ENCODE results near the gene DCC. TPM values are rescaled to one million over a fixed set of nuclear protein-coding genes. Genes with fewer than 3 reads are reported as not detected.

The DCC gene
- polyA plus RNA-seq, 1 of the 3 experiments (the other 2 are of a cell fraction): 0.20 TPM

GRCh38 chr18:52341103-52341432, 1.1 kb downstream of the DCC start:
- TF ChIP-seq NFIC (IDR thresholded peaks at IDR 0.05; ENCODE audit: borderline replicate concordance) (no peak), POLR2AphosphoS5 (IDR thresholded peaks at IDR 0.05; ENCODE audit: low read depth, low read length) (no peak), ELF1 (IDR thresholded peaks at IDR 0.05) (no peak), YY1 (IDR thresholded peaks at IDR 0.05; ENCODE audit: low read depth) (no peak), RAD21 (IDR thresholded peaks at IDR 0.05; ENCODE audit: low read length) (no peak), RXRA (IDR thresholded peaks at IDR 0.05; ENCODE audit: borderline replicate concordance, low read depth) (no peak), RCOR1 (IDR thresholded peaks at IDR 0.05; ENCODE audit: low read length) (no peak), MAX (IDR thresholded peaks at IDR 0.05; ENCODE audit: low read depth) (no peak), USF2 (IDR thresholded peaks at IDR 0.05; ENCODE audit: borderline replicate concordance, low read depth, low read length) (no peak)
- Histone ChIP-seq H3K4me1 (ENCODE audit: control insufficient read depth in 1 of 2, insufficient read depth in 2 of 2, low read depth in 1 of 2, low read length in 1 of 2) (peaks cover 0 to 20% of the 10 kb centered on the region in 2 experiments; a peak in 1 of 4 replicates), H3K4me2 (peak overlapping the region; percentile 76), H3K79me2 (ENCODE audit: insufficient read depth) (no peaks in the 10 kb centered on the region), H2AFZ (ENCODE audit: low read depth) (no peak overlapping the region), H3K36me3 (replicated peaks in 1 of 2; ENCODE audit: control insufficient read depth in 1 of 2, insufficient read depth in 2 of 2, low read length in 1 of 2) (no peaks in the 10 kb centered on the region), H3K9ac (no peak overlapping the region), H3K9me3 (no peaks in the 10 kb centered on the region), H4K20me1 (ENCODE audit: insufficient read depth) (no peaks in the 10 kb centered on the region), H3K4me3 (ENCODE audit: low read depth in 2 of 2, low read length in 1 of 2) (peak overlapping the region in 1 of 2 experiments; percentile 64; a peak in 3 of 4 replicates), H3K27me3 (ENCODE audit: insufficient read depth) (peaks cover 19% of the 10 kb centered on the region; the same call in 1 of the 2 replicates), H3F3A (replicated peaks; ENCODE audit: insufficient read depth) (peaks cover 7% of the 10 kb centered on the region), H3K27ac (ENCODE audit: low read depth in 2 of 2, low read length in 1 of 2) (no peak overlapping the region), H3K9me2 (no peaks in the 10 kb centered on the region)
- ChIA-PET POLR2A (no interaction called here), CTCF (interaction anchor here (0.7 to 2.2 kb wide), 8 partner anchors 11 to 1231 kb away, joined by 3 to 17 read pairs (median 3); no protein-coding TSS in a partner anchor)
- no peak for DNase-seq
- WGBS (ENCODE audit: low lambda C conversion rate): 15% methylated on average over 7 of the region's 7 CpGs

- Histone ChIP-seq H4K20me1 (ENCODE audit: insufficient read depth) (no peaks in the 10 kb centered on the region), H3K4me2 (peak overlapping the region; percentile 76), H3K27me3 (ENCODE audit: insufficient read depth) (peaks cover 19% of the 10 kb centered on the region; the same call in 1 of the 2 replicates), H3K9me2 (no peaks in the 10 kb centered on the region), H3K27ac (ENCODE audit: low read depth in 2 of 2, low read length in 1 of 2) (no peak overlapping the region), H3K9me3 (no peaks in the 10 kb centered on the region), H3K9ac (no peak overlapping the region), H3K79me2 (ENCODE audit: insufficient read depth) (no peaks in the 10 kb centered on the region), H3K4me1 (ENCODE audit: control insufficient read depth in 1 of 2, insufficient read depth in 2 of 2, low read depth in 1 of 2, low read length in 1 of 2) (peaks cover 0 to 20% of the 10 kb centered on the region in 2 experiments; a peak in 2 of 4 replicates), H3K36me3 (replicated peaks in 1 of 2; ENCODE audit: control insufficient read depth in 1 of 2, insufficient read depth in 2 of 2, low read length in 1 of 2) (no peaks in the 10 kb centered on the region), H3F3A (replicated peaks; ENCODE audit: insufficient read depth) (peaks cover 7% of the 10 kb centered on the region), H3K4me3 (ENCODE audit: low read depth in 2 of 2, low read length in 1 of 2) (peak overlapping the region; percentile 15 to 64), H2AFZ (ENCODE audit: low read depth) (no peak overlapping the region)
- CTCF ChIA-PET: interaction anchor here (0.7 to 2.2 kb wide), 18 partner anchors 9 to 1778 kb away, joined by 3 to 17 read pairs (median 4); no protein-coding TSS in a partner anchor
- peak; percentile 50 for DNase-seq
- WGBS (ENCODE audit: low lambda C conversion rate): 5% methylated on average over 30 of the region's 45 CpGs
- POLR2A ChIA-PET: interaction anchor here (0.8 kb wide), 1 partner anchor 326 kb away, joined by 3 read pairs; no protein-coding TSS in a partner anchor
- no peak for TF ChIP-seq GABPA (IDR thresholded peaks at IDR 0.05; ENCODE audit: low read depth)
- TF ChIP-seq MXI1 (IDR thresholded peaks at IDR 0.05; ENCODE audit: low read depth, low read length): no peak
- TF ChIP-seq NRF1 (IDR thresholded peaks at IDR 0.05; ENCODE audit: low read depth, low read length): no peak
- TF ChIP-seq IRF3 (IDR thresholded peaks at IDR 0.05; ENCODE audit: low read depth, low read length): no peak
- TF ChIP-seq JUND (IDR thresholded peaks at IDR 0.05): no peak
- TF ChIP-seq ZBTB33 (IDR thresholded peaks at IDR 0.05; ENCODE audit: borderline replicate concordance, low read depth): no peak
- TF ChIP-seq MEF2A (IDR thresholded peaks at IDR 0.05; ENCODE audit: borderline replicate concordance, low read depth): no peak
- TF ChIP-seq YY1 (IDR thresholded peaks at IDR 0.05; ENCODE audit: low read depth): no peak
- no peak for TF ChIP-seq RAD21 (IDR thresholded peaks at IDR 0.05; ENCODE audit: low read length)
- no peak for TF ChIP-seq RCOR1 (IDR thresholded peaks at IDR 0.05; ENCODE audit: low read length)
- no peak for TF ChIP-seq TCF12 (IDR thresholded peaks at IDR 0.05)
- no peak for TF ChIP-seq CHD2 (IDR thresholded peaks at IDR 0.05; ENCODE audit: low read length, partially characterized antibody)
- no peak for TF ChIP-seq USF1 (IDR thresholded peaks at IDR 0.05; ENCODE audit: borderline replicate concordance, low read depth)
- TF ChIP-seq GATA2 (CRISPR knock-in tag; IDR thresholded peaks at IDR 0.05): no peak
- TF ChIP-seq SIN3A (IDR thresholded peaks at IDR 0.05; ENCODE audit: borderline replicate concordance, low read depth, low read length): no peak
- TF ChIP-seq EZH2phosphoT487 (IDR thresholded peaks at IDR 0.05; ENCODE audit: borderline replicate concordance, low read depth): no peak
- TF ChIP-seq SMC3 (IDR thresholded peaks at IDR 0.05; ENCODE audit: low read depth, low read length): no peak
These were observed 1.8 kb downstream of the DCC start for GRCh38 chr18:52341608-52342381.
